GM12878 (cell line): ENCODE results near the gene GRK2. TPM values are rescaled to one million over a fixed set of nuclear protein-coding genes. Genes with fewer than 3 reads are reported as not detected.

Experiments
- ATAC-seq: fragments of 200-7000 bp; cut with Tn5 transposase; 3 replicates; pipeline ENCODE4 v1.9.1; 2020; ENCODE audit warnings: mild to moderate bottlenecking, moderate library complexity
- BruUV-seq: library from RNA; stranded (reverse); fragments of 400-500 nt; replicated peaks from 2 replicates; lab custom pipeline; 2021; lab: Mats Ljungman, UMichigan
- CTCF ChIA-PET: fragments of 300-600 bp; sonication (Branson Sonifier 250); formaldehyde crosslinking; extraction: SDS; loops from one replicate; lab custom pipeline; 2021; ENCODE audit warnings: inconsistent platforms; lab: Yijun Ruan, JAX
- POLR2A ChIA-PET: fragments of 350-600 bp; formaldehyde crosslinking; extraction: SDS; loops from one replicate; lab custom pipeline; 2021; ENCODE audit warnings: inconsistent platforms; lab: Charles Lee
- RAD21 ChIA-PET: fragments of 300-600 bp; sonication (Branson Sonifier 250); formaldehyde crosslinking; loops from one replicate; lab custom pipeline; 2023; ENCODE audit warnings: antibody characterized with exemption; ENCODE audit not compliant: unreplicated experiment; lab: Charles Lee
- SMC1A ChIA-PET: fragments of 300-600 bp; sonication (Branson Sonifier 250); formaldehyde crosslinking; loops from one replicate; lab custom pipeline; 2023; ENCODE audit not compliant: unreplicated experiment, uncharacterized antibody; lab: Charles Lee
- DNase-seq: peaks from one replicate; pipeline ENCODE4 v3.0.0-alpha.2; 2011; ENCODE audit warnings: low read depth, low spot score
- FAIRE-seq: peaks from 3 replicates; lab custom pipeline; 2011; peaks lifted over from hg19 to GRCh38; lab: Jason Lieb, UNC
- H2AFZ ChIP-seq: 2 replicates; pipeline ENCODE4 v1.6.0; 2011; ENCODE audit warnings: low read depth, low read length, control low read depth; ENCODE audit not compliant: control insufficient read depth
- H3K27ac ChIP-seq: 2 replicates; pipeline ENCODE4 v1.5.1; 2011; ENCODE audit warnings: control low read depth; ENCODE audit not compliant: control insufficient read depth, insufficient read depth
- H3K27me3 ChIP-seq, 2 experiments: replicated peaks in 1 of 2; 2 replicates each; pipeline versions ENCODE4 v1.6.0 to v1.6.1; 2011; ENCODE audit warnings: low read length in 1 of 2; ENCODE audit not compliant: control insufficient read depth in 2 of 2, insufficient read depth in 2 of 2
- H3K36me3 ChIP-seq, 2 experiments: 2 replicates each; pipeline ENCODE4 v1.5.1; 2011; ENCODE audit warnings: low read length in 1 of 2; ENCODE audit not compliant: control insufficient read depth in 2 of 2, insufficient read depth in 2 of 2
- H3K4me1 ChIP-seq: 2 replicates; pipeline ENCODE4 v1.6.1; 2011; ENCODE audit warnings: mild to moderate bottlenecking, low read length, moderate library complexity, mixed read lengths; ENCODE audit not compliant: control insufficient read depth, insufficient read depth
- H3K4me2 ChIP-seq: 2 replicates; pipeline ENCODE4 v1.6.0; 2011; ENCODE audit warnings: control low read depth; ENCODE audit not compliant: control insufficient read depth, insufficient read depth
- H3K4me3 ChIP-seq: fragments of 200-600 bp; sonication (generic); 2 replicates; pipeline ENCODE4 v1.5.1; 2016
- H3K79me2 ChIP-seq: 2 replicates; pipeline ENCODE4 v1.6.0; 2011; ENCODE audit warnings: low read length; ENCODE audit not compliant: control insufficient read depth, insufficient read depth
- H3K9ac ChIP-seq: 2 replicates; pipeline ENCODE4 v1.8.0; 2011; ENCODE audit warnings: low read length, control low read depth, mixed read lengths; ENCODE audit not compliant: control insufficient read depth, insufficient read depth
- H3K9me3 ChIP-seq: replicated peaks from 3 replicates; pipeline ENCODE4 v1.5.1; 2011; ENCODE audit warnings: mild to moderate bottlenecking, low read length; ENCODE audit not compliant: control insufficient read depth, insufficient read depth
- H4K20me1 ChIP-seq: 2 replicates; pipeline ENCODE4 v1.6.0; 2011; ENCODE audit not compliant: control insufficient read depth, insufficient read depth
- ATF2 ChIP-seq: IDR thresholded peaks from 2 replicates; pipeline ENCODE4 v1.6.1; 2012; ENCODE audit warnings: low read length, inconsistent platforms
- ZSCAN29 ChIP-seq: fragments of 450-650 bp; IDR thresholded peaks from 2 replicates; pipeline ENCODE4 v1.6.1; 2017; ENCODE audit warnings: mild to moderate bottlenecking, moderate library complexity
- WGBS: methylation state at CpG from one replicate; pipeline ENCODE4 v1.1.6; 2016; ENCODE audit warnings: low lambda C conversion rate; ENCODE audit not compliant: insufficient replicate concordance, insufficient coverage; ENCODE audit errors: missing lambda C conversion rate; 5-methylcytosine and 5-hydroxymethylcytosine counted together
- in situ Hi-C: fragments of 300-500 bp; cut with MboI; formaldehyde crosslinking; loops from 9 replicates; pipeline ENCODE4 v1.14.3; 2018; ENCODE audit warnings: mixed read lengths
- intact Hi-C: fragments of 100-400 bp; cut with micrococcal nuclease; formaldehyde crosslinking; loops from one replicate; pipeline ENCODE4 v1.14.2; 2022; ENCODE audit not compliant: unreplicated experiment
- polyA plus RNA-seq, 11 experiments: library from polyadenylated mRNA; depleted of rRNA in 4 of 11; unstranded in 6 of 11; stranded (reverse) in 5 of 11; fragments of >200 nt; fragmentation: Nextera tagmentation in 4 of 11; fragmentation: Illumina TruSeq in 1 of 11; extraction: Ambion mirVana in 4 of 11; extraction: Trizol in 1 of 11; gene quantifications; 1 replicate in 1 of 11; 2 replicates in 10 of 11; pipeline versions ENCODE4 v1.2.1 to v1.2.3, GENCODE V29; 2011 to 2016; ENCODE audit warnings: inconsistent platforms in 2 of 11, missing spikeins in 2 of 11, low read depth in 1 of 11
- total RNA-seq, 4 experiments: library from RNA; depleted of rRNA in 3 of 4; stranded (reverse); fragments of >200 nt in 3 of 4; fragmentation: Illumina TruSeq in 1 of 4; extraction: Trizol in 1 of 4; gene quantifications; 2 replicates each; pipeline versions ENCODE4 v1.2.1 to v1.2.3, GENCODE V29; 2013 to 2021

Gene GRK2
- total and polyA plus RNA-seq, 10 of the 15 experiments (the other 5 are each of a cell fraction or from before 2014, with no cell fraction given): 1.0 to 160 (median 66.1) TPM

- Histone ChIP-seq H3K9me3 (no peaks in the 10 kb centered on the region), H2AFZ (no peak overlapping the region), H3K4me2 (peak overlapping the region; percentile 100), H3K79me2 (peaks cover 97% of the 10 kb centered on the region), H3K27me3 (no peaks in the 10 kb centered on the region), H3K36me3 (peaks cover 14 to 18% of the 10 kb centered on the region in 2 experiments; a peak in 3 of 4 replicates), H3K4me1 (peaks cover 68% of the 10 kb centered on the region), H3K27ac (peak overlapping the region; percentile 98), H3K9ac (peak overlapping the region; percentile 77), H4K20me1 (no peaks in the 10 kb centered on the region), H3K4me3 (peak overlapping the region; percentile 81)
- in situ Hi-C loops: no loop called here
- intact Hi-C loops: no loop called here
- ChIA-PET POLR2A (interaction anchor here (1.0 to 2.9 kb wide), 9 partner anchors 17 to 364 kb away, joined by 3 to 17 read pairs (median 4); partner anchors contain the start of genes ANKRD13D and POLD4), SMC1A (interaction anchor here (0.6 to 6.1 kb wide), 5 partner anchors 17 to 80 kb away, joined by 3 to 35 read pairs (median 4); partner anchors contain the start of gene ANKRD13D), RAD21 (interaction anchor here (1.1 to 6.6 kb wide), 6 partner anchors 17 to 110 kb away, joined by 4 to 33 read pairs (median 10); partner anchors contain the start of genes ANKRD13D and POLD4), CTCF (interaction anchor here (1.1 to 4.9 kb wide), 9 partner anchors 9 to 111 kb away, joined by 3 to 31 read pairs (median 7); partner anchors contain the start of gene POLD4)
- no peak for DNase-seq
- ATAC-seq: no peak
- TF ChIP-seq ZSCAN29 (peak; percentile 99), ATF2 (no peak)
- BruUV-seq: TSS peak; percentile 19
- 0% methylated on average over 5 of the region's 5 CpGs for WGBS
- no peak for FAIRE-seq
Measured at GRCh38 chr11:67271205-67271540, 4.9 kb downstream of the GRK2 start.
